NCI-H82 treated with DMSO at 0.1 percent for 48 hours (cell line): ENCODE measurements around the gene OPCML.

Experiments used
- DNase-seq: peaks from one replicate; lab custom pipeline; 2025; ENCODE audit not compliant: unreplicated experiment; lab: John Stamatoyannopoulos, UW

Gene OPCML

GRCh38 chr11:132777067-132777975 lies 755.0 kb downstream of the OPCML start:
- no peak for DNase-seq

GRCh38 chr11:132773751-132774150 lies 758.5 kb downstream of the OPCML start:
- no peak for DNase-seq

- DNase-seq = no peak
Measured at GRCh38 chr11:132772703-132773545, 759.4 kb downstream of the OPCML start.

- no peak for DNase-seq
Measured at GRCh38 chr11:132771746-132772145, 760.6 kb downstream of the OPCML start.

GRCh38 chr11:132770829-132771530 lies 761.3 kb downstream of the OPCML start:
- peak; percentile 89 for DNase-seq

- DNase-seq = no peak
Measured at GRCh38 chr11:132763503-132763902, 768.8 kb downstream of the OPCML start.

GRCh38 chr11:132755934-132756333 lies 776.4 kb downstream of the OPCML start:
- no peak for DNase-seq

- no peak for DNase-seq
Measured at GRCh38 chr11:132751516-132752250, 780.6 kb downstream of the OPCML start.

- DNase-seq = no peak
Measured at GRCh38 chr11:132746305-132746704, 786.0 kb downstream of the OPCML start.

GRCh38 chr11:132745306-132745705 lies 787.0 kb downstream of the OPCML start:
- no peak for DNase-seq

GRCh38 chr11:132744771-132745170 lies 787.5 kb downstream of the OPCML start:
- no peak for DNase-seq

- no peak for DNase-seq
Measured at GRCh38 chr11:132743601-132744000, 788.7 kb downstream of the OPCML start.

- no peak for DNase-seq
Measured at GRCh38 chr11:132742929-132743328, 789.4 kb downstream of the OPCML start.

- DNase-seq = no peak
Measured at GRCh38 chr11:132734217-132734616, 798.1 kb downstream of the OPCML start.

- DNase-seq = no peak
Measured at GRCh38 chr11:132728026-132728425, 804.3 kb downstream of the OPCML start.

GRCh38 chr11:132721526-132721925 lies 810.8 kb downstream of the OPCML start:
- DNase-seq = no peak

GRCh38 chr11:132719684-132720083 lies 812.6 kb downstream of the OPCML start:
- DNase-seq = no peak

- no peak for DNase-seq
Measured at GRCh38 chr11:132718711-132719671, 813.3 kb downstream of the OPCML start.

- DNase-seq = no peak
Measured at GRCh38 chr11:132717824-132718223, 814.5 kb downstream of the OPCML start.
